Measurements from ENCODE around the gene BANP. TPM values are rescaled to one million over a fixed set of nuclear protein-coding genes. Genes with fewer than 3 reads are reported as not detected.
"Not testable (repeated sequence)": the region's sequence is repeated elsewhere in the genome, so short reads cannot be mapped to it uniquely, and the experiment has no call there.

The BANP gene
- total RNA-seq, 1 donor, result 15.5 TPM

DNA sequence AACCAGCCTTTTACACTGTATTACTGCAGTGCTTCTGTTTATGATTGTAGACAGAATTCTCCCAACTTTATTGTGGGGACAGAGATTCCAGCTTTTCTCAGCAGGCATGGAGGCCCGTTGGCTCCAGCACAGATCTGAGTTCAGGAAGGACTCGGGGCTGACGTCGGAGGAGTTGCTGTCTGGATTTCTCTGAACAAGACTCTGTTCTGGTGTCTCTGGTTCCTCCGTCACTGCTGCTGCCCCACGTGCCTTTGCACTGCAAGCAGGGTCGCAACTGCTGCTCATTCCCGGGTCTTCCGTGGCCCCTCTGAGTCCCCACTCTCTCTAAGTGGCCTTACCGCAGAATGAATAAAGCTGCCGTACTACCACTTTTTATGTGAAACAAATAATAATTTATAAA, 88.4 kb downstream of the BANP start:
- TF ChIP-seq, protein P1, sequence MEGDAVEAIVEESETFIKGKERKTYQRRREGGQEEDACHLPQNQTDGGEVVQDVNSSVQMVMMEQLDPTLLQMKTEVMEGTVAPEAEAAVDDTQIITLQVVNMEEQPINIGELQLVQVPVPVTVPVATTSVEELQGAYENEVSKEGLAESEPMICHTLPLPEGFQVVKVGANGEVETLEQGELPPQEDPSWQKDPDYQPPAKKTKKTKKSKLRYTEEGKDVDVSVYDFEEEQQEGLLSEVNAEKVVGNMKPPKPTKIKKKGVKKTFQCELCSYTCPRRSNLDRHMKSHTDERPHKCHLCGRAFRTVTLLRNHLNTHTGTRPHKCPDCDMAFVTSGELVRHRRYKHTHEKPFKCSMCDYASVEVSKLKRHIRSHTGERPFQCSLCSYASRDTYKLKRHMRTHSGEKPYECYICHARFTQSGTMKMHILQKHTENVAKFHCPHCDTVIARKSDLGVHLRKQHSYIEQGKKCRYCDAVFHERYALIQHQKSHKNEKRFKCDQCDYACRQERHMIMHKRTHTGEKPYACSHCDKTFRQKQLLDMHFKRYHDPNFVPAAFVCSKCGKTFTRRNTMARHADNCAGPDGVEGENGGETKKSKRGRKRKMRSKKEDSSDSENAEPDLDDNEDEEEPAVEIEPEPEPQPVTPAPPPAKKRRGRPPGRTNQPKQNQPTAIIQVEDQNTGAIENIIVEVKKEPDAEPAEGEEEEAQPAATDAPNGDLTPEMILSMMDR (IDR thresholded peaks at IDR 0.05; ENCODE audit: insufficient read depth, low read length), result no peak
- no peak overlapping the region for H3K4me3 ChIP-seq (ENCODE audit: low read depth, low read length)
- no peak for DNase-seq (ENCODE audit: low read depth)

DNA sequence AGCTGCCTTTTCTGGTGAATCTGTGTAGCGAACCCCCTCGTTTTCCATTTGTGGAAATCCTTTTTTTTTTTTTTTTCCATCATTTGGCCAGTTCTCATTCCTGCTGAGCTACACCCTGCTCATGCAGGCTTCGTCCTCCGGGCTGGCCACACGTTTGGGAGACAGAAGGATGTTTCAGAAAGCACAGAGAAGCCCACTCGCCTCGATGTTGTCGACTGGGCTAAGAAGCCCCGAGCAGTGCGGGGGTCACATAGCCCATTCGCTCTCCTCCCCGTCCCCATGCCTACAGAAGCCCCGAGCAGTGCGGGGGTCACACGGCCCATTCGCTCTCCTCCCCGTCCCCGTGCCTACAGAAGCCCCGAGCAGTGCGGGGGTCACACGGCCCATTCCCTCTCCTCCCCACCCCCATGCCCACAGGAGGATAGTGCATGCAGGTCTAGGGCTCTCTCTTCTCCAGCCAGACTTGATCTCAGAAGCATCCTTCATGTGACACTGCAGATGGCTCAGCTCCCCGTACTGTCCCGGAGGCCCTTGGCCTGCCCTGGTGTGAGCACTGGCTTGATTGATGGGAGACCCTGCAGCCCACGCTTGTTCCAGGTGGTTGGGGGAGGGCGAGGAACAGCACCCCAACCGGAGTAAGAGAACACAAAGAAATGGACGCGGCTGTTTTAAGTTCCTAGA, 89.1 kb downstream of the BANP start:
- not testable (repeated sequence) for H3K4me3 ChIP-seq (ENCODE audit: low read depth, low read length); DNase-seq (ENCODE audit: low read depth)

DNA sequence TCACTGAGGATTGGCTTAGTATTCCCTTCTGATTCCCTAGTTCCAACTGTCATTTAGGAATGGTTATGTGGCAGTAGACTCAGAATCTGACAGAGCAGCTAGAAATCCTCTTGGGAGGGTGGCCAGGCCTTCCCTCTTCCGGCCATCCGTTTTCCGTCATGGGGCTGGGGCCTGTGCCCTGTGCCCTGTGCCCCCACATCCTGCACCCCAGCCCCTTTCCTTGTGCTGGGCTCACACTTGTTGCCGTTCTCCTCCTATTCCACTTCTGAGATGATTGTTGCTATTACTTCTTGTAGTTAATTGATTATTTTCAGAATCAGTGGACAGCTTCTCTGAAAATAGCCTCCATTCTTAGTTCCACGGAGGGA, 89.6 kb downstream of the BANP start:
- H3K4me3 ChIP-seq (ENCODE audit: low read depth, low read length); DNase-seq (ENCODE audit: low read depth): not testable (repeated sequence)

DNA sequence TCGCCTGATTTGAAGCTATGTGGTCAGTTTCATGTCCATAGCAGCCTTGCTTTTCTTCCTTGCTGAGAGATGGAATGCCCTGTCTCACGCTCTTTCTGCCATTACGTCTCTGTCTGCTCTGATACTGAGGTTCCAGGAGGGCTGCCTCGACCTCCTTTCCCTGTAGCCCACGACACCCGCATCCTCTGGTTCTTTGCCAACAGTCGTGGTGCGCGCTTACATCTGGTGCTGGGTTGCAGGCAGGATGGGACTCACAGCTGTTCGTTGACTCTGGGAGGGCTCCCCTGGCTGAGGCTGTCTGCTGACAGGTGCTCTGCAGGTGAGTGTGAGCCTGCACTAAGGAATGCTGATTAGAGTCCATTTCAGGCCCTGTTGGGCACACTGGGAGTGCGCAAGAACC, 90.3 kb downstream of the BANP start:
- not testable (repeated sequence) for H3K4me3 ChIP-seq (ENCODE audit: low read depth, low read length); DNase-seq (ENCODE audit: low read depth)

DNA sequence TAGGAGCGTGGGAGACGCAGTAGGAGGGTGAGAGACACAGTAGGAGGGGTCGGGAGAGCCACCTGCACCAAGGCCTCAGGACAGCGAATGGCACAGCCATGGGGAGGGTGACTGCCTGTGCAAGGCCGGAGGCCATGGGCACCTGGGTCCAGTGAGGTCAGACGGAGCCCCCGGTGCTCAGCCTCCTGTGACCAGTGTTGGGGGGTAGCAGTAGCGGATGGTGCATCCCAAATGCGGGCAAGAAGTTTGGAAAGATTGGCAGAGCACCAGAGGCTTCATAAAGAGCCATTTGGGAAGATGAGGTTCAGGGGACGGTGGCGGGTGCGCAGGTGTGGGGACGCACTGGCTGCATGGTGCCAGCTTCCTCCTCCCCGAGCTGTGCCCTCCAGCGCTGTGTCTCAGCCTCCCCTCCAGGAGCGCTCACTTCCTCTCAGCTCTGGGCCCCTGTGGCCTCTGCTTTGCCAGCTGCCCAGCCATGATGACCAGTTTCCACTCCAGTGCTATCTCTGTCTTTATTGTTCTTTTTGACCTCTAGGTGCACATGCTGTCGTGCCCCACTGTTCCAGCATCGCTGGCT, 90.8 kb downstream of the BANP start:
- not testable (repeated sequence) for DNase-seq (ENCODE audit: low read depth); H3K4me3 ChIP-seq (ENCODE audit: low read depth, low read length)

DNA sequence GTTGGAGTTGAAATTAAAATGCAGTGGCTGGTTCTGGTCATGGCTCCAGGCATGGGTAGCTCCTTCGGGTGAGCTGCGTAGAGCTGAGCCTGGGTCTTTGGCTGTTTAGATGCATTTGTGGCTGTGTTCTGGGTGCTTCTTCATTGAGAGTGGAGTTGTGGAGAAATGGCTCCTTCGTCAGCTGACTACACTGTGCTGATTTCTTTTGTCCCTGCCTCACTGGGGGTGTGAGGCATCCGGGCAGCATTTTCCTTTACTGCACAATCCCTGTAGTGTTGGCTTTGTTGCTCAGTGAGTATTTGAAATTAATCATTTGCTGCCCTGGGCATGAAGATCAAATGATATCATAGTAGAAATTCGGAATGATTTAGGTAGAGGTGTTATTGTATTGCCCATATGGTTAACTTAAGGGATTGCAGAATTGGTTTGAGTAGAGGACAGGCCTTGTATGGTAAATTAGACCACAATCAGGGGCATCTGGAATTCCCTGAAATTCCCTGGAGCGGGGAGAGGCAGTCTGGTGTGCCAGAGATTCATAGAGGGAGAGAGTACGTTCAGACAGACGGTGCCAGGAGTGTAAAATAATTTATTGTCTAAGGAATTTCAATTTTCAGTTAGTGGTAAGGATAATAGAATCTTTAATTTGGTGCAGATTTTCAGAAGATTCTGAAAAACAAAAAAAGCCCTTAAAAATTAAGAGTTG, 92.1 kb downstream of the BANP start:
- H3K4me3 ChIP-seq (ENCODE audit: low read depth, low read length); DNase-seq (ENCODE audit: low read depth): not testable (repeated sequence)

DNA sequence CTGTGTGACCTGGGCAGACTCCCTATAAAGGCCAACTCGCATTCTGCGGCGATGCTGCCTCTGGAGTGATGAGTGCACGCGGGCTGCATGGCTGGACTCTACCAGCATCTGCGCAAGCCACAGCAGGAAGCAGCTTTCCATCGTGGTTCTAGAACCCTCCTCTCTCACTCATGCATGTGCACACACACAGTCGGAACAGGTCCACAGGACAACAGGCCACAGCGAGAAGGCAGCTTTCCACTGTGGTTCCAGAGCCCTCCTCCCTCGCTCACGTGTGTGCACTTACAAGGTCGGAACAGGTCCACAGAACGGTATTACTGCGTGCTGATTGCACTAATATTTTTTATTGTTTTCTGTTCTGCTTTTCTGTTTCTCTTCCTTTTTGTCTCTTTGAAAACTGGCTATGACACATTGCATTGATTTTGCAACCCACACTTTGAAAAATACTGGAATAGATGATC, 92.9 kb downstream of the BANP start:
- not testable (repeated sequence) for DNase-seq (ENCODE audit: low read depth); H3K4me3 ChIP-seq (ENCODE audit: low read depth, low read length)

DNA sequence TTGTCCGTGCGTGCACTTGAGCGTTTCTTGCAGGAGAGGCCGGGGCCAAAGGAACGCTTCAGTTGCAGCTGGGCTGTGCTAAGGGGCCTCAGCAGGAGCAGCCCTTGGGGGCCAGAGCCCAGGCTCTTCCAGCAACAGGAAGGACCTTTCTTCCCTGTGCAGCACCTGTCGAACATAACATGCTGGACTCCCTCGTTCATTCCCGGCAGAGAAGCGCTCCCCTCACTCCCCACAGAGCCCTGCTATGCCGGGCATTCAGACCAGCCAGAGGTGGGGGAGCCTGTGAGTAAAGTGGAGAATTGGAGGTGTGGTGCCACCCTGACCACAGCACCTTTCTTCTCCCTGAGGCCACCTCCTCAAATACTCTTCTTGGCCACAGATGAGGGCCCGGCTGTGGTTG, 94.1 kb downstream of the BANP start:
- DNase-seq (ENCODE audit: low read depth); H3K4me3 ChIP-seq (ENCODE audit: low read depth, low read length): not testable (repeated sequence)

DNA sequence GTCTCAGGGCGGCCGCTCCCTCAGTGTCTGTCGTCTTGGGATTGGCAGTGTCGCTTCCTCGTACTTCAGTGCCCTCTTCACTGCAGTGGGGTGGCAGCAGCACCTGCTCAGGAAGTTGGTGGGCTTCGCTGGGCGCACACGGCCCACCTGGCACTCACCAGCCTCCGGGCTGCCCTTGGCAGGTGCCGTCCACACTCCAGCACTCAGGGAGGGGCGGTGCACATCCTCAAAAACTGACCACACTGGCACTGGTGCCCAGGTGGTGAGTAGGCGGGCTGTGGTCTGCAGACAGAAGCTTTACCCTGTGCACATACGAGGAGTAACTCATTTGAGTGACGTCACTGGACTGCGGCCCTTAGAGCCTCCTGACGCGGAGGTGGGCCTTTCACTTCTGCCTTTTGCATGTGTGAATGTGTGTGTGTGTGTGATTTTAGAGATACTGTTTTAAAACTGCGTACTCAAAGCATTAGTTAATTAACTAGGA, 94.6 kb downstream of the BANP start:
- no peak overlapping the region for H3K4me3 ChIP-seq (ENCODE audit: low read depth, low read length)
- TF ChIP-seq, protein P1 (IDR thresholded peaks at IDR 0.05; ENCODE audit: insufficient read depth, low read length), result no peak
- DNase-seq (ENCODE audit: low read depth), result no peak

DNA sequence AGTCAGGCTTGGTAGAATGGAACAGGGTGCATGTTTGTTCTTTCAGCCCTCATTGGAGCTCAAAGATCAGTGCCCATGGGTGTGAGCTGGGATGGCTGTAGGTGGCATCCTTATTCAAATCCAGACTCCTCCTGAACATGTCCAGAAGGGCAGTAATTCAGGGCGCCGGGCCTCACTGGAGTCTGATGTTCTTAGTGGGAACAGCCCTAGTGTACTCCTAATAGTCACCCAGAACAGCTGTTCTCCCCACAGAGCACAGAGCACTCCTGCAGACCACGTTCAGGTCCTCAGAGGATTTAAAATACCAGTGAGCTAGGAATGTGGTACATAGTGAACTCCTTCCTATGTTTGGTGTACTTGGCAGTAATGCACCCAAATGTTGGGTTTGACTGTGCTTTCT, 96.2 kb downstream of the BANP start:
- TF ChIP-seq, protein P1 (IDR thresholded peaks at IDR 0.05; ENCODE audit: insufficient read depth, low read length), result no peak
- H3K4me3 ChIP-seq (ENCODE audit: low read depth, low read length), result no peak overlapping the region
- DNase-seq (ENCODE audit: low read depth), result no peak

Data from fibroblast of the aortic adventitia (primary cell).